Epidermal melanocyte (primary cell): ENCODE data around the gene PITX3.
"Not testable (repeated sequence)": the region's sequence is repeated elsewhere in the genome, so short reads cannot be mapped to it uniquely, and the experiment has no call there.

ENCODE experiments used
- DNase-seq: peaks from one replicate; pipeline ENCODE4 v3.0.0; 2011; ENCODE audit warnings: low spot score; ENCODE audit not compliant: insufficient read length

PITX3 gene

DNA sequence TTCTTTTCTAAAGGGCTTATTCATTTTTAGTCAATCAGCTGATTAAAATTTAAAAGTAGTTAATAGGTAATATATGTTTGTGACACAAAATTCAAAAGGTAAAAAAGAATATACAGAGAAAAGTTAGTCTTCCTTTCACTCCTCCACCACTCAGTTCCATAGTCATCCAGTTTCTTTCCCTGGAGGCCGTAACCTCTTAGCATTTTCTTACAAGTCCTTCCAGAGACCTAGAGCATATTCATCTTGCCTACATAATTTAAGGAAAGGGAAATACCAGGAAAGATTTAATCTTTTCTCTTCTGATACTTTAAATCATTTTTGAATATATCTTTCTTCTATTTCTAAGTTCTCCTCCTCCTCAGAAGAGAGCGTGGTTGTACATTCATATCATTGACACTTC, 14.1 kb upstream of the PITX3 start:
- DNase-seq: no peak

DNA sequence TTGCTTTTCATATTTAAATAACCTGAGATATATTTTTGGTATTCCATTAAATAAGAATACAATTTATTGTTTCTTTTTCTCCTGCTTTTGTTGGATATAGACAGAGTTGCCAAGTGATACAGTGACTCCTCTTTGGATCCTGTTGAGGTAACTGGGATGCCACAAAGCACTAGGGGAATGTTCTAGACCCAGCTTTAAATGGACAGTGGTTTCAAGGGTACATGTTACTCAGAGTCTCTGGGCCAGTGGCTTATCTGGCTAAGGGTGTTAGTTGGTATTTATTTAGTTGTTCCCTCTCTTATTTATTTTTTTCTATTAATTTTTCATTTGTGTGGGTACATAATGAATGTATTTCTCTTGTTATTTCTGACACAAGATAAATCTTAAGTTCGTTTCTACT, 13.1 kb upstream of the PITX3 start:
- no peak for DNase-seq

DNA sequence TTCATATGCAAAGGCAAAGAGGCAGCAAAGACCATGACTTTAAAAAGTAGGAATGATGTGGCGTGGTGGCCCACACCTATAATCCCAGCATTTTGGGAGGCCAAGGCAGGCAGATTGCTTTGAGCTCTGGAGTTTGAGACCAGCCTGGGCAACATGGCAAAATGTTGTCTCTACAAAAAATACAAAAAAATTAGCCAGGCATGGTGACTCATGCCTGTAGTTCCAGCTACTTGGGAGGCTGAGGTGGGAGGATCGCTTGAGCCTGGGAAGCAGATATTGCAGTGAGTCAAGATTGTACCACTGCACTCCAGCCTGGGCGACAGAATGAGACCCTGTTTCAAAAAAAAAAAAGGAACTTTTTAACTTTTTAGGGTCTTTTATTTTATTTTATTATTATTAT, 11.2 kb upstream of the PITX3 start:
- DNase-seq: not testable (repeated sequence)

DNA sequence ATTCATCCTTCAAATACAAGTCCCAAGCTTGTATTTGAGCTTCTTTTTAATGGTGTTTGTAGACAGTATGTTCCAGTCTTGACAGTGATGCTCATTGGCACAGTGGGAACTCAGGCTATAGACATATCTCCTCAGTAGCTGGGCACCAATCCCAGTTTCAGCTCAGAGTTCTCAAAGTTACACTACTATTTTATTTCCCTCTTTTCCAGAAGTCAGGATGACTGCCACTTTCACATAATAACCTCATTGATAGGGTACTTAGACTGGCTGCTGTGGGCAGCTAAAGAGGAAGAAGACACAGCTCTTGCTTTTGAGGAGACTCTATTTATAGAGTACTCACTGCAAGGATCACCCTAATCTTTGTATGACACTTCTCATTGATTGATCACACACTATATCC, 6.4 kb upstream of the PITX3 start:
- DNase-seq: no peak

DNA sequence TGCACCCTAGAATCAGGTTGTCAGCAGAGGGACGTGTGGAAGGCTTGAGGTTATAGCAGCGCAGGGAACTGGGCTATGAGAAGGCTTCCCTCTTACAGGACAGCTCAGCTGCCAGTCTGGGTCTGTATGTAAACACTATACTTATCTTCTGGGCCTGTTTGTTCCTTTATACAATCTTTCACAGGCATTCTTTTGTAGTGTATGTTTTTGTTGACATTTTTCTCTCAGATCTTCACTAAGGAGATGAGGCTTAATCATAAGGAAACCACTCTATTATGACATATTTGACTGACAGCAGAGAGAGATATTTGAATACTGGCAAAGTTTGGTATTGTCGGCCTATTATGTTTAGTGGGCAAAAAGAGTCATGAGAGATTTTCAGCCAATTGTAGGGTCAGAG, 4.9 kb upstream of the PITX3 start:
- DNase-seq: no peak

DNA sequence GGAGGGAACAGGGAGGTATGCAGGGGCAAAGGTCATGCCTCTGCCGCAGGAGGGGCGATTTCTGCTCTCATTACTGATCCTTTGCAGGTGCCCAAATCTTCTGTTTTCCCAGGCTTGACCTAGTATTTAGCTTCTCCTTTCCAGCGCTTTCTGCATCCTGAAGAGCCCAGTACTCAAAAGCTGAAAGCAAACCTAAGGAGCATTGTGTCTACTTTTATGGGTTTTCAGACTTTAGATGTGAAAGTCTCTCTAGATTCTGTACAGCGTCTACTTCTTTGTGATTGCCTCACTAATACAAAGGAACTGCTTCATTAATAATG, 4.6 kb upstream of the PITX3 start:
- no peak for DNase-seq

DNA sequence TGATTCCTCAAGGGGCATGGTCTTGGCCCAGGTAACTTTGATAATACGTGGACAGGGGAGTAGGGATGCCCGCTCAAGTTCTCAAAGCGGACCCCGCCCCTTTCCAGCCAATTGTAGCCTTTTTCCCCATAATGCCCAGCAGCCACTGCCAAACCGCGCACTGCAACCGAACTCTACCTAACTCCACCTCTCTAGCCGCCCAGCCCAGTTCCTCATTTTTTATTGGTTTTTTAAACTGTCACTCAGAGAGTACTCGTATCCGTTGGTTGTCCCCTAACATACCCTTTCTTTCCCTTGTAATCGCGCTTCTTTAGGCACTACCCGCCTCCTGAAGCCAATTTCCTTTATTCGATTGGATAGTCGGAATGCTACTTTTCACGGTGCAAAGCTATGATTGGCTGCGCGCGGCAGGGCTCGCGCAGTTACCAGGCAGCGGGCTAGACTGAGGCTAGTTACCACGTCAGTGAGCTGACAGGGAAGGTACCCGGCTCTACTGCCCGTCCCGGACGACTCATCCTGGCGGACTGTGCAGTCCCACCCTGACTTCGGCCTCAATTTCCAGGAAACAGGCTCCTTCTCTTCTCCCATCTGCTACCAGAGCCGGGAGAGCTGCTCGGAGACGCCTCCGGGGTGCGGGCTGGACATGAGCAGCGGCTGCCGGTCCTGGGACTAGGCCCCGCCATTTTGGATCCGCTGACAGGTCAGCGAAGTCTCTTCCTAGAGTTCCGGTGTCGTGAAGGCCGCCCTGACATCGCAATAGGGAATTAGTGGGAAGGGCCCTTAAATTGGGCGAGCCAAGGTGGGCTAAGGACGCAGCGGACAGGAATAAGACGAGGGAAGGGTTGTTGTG, 4.0 kb upstream of the PITX3 start, which contains the start of gene GBF1:
Gene GBF1, plus strand, starts transcription at position 451 of the 850 bp plus-strand sequence. CDS start 13,407 bp downstream, outside the sequence.
- peak; percentile 99 for DNase-seq

DNA sequence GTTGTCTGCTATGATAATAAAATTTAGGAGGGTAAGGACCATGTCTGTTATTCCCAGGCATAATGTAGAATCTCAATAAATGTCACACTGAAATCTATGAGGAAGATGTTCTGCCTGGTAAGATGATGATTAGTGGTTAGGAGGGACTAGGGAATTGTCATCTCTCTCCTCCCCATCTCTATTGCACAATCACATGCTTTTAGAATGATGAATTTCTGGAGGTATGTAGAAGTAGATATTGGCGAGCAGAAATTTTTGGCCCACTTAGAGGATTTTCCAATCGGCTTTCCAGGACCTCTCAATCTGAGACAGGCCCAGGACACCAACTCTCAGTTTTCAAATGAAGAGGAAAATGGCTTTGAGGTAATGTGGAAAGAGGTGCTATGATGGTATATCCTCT, 2.0 kb upstream of the PITX3 start:
- DNase-seq: no peak

DNA sequence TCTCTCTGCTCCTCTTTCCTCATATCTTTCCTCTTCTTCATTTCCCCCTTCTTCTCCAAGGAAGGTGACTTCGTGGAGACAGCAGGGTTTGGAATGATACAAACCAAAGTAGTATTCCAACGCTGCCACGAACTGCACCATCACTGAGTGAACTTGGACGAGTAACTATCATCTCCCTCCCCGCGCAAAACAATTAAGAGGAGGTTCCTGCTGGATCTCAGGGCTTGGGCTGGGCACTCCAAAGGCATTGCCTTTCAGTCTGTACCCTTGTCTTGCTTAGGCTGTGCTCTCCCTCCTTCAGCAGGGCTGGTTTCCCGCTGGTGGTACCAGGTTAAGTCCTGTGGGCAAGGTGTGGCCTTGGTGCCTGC, 790 bp upstream of the PITX3 start:
- no peak for DNase-seq

DNA sequence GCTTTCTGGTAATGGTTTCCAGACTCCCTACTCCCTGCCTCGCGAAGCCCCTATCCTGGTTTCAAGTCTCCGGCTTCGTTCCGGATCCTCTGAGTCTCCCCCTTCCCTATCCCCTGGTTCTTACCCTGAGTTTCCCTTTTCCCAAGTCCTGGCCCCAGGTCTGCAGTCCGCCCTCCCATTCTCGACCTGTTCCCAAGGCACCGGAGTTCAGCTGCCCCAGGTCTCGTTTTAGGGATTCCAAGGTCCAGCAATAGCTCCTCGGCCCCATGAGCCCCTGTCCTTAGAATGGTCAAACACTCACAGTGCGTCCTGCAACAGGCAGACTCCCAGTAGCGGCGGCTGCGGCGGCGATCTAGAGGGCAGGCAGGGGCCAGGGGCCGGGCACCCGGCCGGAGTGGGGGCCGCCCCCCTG, 274 bp downstream of the PITX3 start:
- DNase-seq: no peak

DNA sequence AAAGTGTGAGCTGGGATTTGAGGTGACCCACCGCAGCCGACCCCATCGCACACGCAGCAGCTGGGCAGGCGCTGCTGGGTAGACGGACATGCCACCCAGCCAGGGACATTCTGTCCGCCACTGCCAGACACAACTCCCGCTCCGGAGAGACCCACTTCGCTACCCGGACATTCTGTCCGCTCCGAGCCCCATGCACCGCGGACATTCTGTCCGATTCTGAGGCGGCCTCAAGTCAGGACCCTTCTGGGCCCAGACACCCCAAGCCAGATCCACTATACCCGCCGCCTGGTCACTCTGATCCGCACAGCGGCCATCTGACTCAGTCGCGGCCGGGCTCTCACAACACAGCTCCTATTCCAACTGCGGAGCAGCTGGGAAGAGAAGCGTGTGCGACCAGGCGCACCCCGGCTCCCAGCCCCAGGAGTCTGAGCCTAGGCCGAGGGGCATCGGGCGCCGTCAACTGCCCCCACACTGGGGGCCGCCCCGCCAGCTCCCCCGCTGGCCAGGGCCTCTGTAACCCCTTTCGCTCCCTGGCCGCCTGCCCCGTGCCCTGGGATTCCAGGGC, 763 bp downstream of the PITX3 start:
- DNase-seq: no peak

DNA sequence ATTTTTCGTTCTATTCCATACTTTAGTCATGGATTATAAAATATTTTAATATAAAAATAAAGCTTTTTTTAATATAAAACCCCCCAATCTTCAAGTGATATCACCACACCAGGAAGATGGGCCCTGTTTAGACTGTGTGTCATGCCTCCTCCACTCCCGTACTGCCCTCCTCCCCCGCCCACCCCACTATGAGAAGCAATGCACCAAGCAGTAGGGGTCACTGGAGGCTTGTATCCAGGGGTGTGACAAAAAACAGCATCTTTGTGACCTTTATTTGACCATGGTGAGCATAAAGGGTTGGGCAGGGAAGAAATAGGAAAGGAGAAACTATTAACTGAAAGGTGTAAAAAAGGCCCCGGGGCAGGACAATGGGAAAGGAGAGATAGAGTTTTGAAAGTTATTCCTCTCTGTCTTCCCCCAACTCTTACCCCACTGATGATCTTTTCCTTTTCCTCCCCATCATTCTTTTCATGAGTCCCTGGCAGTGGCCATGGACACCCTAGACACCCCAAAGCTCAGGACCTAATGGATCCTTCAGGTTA, 3.5 kb downstream of the PITX3 start:
- no peak for DNase-seq

DNA sequence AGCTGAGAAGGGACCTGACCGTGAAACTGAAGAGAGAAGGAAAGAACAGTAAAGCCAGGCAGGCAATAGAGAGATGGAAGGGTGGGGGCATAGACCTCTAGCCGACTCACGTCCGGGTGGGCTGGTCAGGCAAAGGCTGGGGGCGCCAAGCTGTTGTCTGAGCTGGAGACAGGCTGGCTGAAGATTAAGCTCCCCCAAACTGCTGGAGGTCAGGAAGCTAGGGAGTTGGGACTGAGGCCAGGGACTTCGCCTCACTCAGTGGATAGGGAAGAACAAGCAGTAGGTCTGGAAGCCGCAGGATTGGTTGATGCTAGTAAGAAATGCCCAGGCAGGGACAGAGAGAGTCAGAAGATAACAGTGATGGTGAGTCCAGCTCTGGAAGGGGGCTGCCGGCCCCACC, 5.3 kb downstream of the PITX3 start:
- DNase-seq: no peak

DNA sequence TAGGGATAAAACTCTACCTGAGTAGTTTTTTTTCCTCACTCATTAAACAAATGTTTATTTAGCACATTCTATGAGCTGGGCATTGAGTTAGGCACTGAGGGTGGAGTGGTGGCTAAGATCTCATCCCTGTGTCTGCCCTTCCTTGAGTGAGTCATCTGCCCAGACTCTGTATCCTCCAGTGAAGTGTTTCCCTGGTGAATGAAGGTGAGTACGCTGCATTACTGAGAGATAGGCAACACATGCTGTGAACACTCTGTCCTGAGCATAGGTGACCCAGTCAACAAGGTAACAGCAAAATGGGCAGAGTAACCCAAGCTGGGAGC, 5.8 kb downstream of the PITX3 start:
- no peak for DNase-seq

DNA sequence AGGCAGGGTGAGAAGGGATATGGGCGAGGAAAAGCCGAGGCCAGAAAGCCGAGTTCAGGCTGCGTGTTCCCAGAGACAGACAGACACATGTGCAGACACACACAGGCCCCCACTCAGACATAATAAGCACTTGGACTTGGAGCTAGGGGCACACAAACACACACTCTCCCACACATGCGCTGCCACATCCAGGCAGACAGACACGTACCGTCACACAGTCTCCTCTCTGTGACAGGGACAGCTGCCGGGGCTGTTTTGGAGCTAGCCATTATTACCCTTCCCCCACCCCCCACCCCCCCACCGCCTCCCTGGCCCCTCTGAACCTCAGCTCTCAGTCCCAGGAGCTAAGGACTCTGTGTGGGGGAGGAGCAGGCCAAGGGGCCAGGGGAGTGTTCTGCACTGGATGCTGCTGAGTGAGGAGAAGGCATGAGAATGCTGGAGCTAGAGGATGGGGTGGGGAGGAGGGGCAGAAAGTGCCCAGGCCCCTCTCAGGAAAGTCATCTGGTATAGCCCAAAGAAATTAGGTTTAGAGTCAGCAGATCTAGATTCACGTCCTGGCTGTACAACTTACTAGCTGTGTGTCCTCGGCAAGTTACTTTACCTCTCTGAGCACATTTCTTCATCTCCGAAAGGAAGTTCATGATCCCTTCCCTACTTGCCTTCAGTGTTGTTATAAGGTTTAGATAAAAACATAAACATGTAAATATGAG, 6.3 kb downstream of the PITX3 start:
- no peak for DNase-seq

DNA sequence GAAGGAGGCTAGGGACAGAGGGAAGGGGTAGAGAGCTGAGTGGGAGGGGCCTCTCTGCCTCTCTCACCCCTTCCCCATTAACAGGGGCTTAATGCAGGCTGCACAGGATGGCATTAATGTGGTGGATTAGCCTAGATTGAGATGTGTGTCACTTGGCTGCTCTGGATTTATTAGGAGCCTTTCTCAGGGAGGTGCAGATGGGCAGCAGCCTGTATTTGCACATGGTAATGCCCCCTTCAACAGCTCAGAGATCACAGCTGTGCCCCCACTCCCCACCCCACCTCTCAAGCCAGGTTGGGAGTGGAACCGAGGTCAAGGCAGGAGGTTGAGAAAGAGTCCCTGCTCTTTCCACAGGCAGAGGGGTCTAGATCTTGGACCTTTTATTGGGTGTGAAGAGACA, 7.3 kb downstream of the PITX3 start:
- no peak for DNase-seq

DNA sequence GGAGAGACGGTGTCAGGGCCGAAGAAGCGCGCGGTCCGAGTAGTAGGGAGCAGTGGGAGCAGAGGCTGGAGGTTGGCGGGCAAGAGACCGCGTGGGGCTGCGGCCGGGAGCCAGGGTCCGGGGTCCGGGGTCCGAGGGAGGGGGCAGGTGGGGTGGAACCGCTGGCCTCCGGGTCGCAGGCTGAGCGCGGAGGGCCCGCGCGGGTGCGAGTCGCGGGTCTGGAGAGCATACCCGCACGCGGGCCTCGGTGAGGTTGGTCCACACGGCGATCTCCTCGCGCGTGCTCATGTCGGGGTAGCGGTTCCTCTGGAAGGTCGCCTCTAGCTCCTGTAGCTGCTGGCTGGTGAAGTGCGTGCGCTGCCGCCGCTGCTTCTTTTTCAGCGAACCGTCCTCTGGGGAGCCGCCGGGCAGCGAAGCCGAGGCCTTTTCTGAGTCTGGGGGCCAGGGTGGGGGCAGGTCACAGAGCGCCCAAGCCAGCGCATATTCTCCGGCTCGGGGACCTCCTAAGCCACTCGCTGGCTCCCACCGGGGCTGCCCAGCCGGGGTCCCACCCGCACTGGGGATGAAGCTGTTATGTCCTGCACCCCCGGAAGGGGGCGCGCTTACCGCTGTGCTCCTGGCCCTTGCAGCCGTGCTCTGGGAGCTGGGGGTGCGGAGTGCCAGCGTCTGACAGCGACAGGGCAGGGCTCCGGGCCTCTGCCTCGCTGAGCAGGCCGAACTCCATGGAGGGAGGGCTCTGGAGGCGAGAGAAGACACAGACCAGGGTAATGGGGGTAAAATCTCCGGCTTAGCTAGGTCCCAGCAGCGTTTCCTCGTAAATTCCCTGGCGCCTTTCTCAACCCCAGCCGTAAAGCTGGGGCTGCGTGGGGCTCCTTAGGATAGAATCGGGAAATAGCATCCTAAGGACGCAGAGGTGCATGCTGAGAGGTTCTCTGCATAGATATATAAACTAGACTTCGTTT, 9.7 kb downstream of the PITX3 start:
- peak; percentile 52 for DNase-seq

DNA sequence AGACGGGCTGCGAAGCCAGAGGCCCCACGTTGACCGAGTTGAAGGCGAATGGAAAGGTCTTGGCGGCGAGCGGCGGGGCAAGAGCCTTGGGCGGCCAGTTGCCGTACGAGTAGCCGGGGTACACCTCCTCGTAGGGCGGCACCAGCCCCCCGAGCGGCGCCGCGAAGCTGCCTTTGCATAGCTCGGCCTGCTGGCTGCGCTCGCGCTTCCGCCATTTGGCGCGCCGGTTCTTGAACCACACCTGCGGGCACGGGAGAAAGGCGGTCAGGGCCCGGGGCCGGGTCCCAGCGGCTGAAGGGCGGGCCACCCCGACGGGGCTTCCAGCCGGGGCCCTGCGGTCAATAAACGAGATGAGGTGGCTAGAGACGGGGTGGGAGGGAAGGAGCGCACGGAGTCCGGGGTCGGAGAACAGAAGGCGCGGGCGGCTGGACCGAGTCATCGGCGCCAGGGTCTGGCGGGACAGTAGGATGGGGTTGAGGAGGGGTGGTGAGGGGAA, 10.4 kb downstream of the PITX3 start:
- no peak for DNase-seq

DNA sequence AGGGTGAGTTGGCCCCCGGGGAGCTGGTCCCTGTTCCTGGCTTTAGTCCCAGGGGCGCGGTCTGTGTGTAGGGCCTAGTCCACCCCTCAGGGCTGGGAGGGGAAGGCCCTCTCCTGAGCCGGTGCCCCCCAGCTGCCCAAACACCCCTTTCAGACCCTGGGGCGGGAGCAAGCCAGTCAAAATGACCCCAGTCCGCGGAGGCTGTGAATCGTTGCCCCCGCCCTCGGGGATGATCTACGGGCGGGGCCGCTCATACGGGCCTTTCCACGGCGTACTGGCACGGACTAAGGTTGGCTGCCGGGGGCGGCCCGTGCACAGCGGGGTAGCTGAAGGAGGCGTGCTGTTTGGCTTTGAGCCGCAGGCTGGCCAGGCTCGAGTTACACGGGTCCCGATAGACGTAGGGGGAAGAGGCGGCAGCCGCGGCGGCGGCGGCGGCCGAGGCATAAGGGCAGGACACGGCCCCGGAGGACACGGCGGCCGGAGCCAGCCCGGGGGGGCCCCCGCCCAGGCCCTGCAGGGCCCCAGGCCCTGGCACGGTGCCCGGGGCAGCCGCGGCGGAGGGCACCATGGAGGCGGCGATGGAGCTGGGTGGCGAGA, 10.9 kb downstream of the PITX3 start:
- DNase-seq: no peak

DNA sequence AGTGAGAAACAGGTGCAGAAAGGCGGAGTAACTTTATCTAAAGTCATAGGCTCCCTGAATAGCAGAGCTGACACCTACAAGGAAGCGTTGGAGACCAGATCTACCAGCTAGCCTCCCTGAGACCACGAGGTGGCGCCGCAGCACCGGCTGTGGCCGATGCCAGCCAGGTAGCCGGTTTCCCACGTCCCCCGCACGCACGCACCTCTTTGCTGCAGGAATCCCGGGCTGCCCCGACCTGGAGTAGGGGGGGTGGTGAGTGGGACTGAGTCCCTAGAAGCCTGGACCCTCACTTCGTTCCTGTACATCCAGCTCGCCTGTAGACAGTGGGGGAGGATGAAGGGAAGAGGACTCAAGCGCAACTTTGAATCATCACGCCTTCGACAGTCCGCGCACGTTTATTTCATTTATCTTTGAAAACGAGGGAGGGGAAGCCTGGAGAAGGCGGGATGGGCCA, 11.5 kb downstream of the PITX3 start:
- peak; percentile 61 for DNase-seq

DNA sequence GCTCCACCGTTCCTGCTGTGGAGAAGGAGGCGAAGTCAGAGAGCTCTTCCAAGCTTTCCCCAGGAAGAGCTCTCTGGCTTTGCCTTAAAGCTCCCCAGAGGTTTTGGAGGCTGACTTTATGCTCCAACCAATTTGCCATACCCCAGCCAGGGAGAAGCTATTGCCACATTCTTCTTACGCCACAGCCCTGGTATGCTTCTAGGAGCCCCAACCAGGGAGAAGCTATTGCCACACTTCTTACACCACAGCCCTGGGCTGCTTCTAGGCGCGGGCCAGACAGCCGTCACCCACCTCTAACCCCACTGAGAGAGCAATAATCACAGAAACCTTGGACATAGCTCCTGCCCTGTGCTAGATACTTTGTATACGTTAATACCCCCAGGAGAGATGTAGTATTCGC, 14.3 kb downstream of the PITX3 start:
- DNase-seq: peak; percentile 63
